ENCODE measurements around the gene PMFBP1.

PMFBP1 gene

GRCh38 chr16:72132726-72133125 lies 39.2 kb downstream of the PMFBP1 start:
- TF ChIP-seq, protein P1, sequence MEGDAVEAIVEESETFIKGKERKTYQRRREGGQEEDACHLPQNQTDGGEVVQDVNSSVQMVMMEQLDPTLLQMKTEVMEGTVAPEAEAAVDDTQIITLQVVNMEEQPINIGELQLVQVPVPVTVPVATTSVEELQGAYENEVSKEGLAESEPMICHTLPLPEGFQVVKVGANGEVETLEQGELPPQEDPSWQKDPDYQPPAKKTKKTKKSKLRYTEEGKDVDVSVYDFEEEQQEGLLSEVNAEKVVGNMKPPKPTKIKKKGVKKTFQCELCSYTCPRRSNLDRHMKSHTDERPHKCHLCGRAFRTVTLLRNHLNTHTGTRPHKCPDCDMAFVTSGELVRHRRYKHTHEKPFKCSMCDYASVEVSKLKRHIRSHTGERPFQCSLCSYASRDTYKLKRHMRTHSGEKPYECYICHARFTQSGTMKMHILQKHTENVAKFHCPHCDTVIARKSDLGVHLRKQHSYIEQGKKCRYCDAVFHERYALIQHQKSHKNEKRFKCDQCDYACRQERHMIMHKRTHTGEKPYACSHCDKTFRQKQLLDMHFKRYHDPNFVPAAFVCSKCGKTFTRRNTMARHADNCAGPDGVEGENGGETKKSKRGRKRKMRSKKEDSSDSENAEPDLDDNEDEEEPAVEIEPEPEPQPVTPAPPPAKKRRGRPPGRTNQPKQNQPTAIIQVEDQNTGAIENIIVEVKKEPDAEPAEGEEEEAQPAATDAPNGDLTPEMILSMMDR (IDR thresholded peaks at IDR 0.05; ENCODE audit: insufficient read depth, missing control alignments): no peak
- FAIRE-seq (no peak), DNase-seq (ENCODE audit: insufficient read length, low spot score) (no peak)

- no peak for DNase-seq (ENCODE audit: insufficient read length, low spot score)
- TF ChIP-seq, protein P1 (IDR thresholded peaks at IDR 0.05; ENCODE audit: insufficient read depth, missing control alignments): no peak
- no peak for FAIRE-seq
Measured at GRCh38 chr16:72131036-72131435, 40.9 kb downstream of the PMFBP1 start.

- no peak for FAIRE-seq
- DNase-seq (ENCODE audit: insufficient read length, low spot score): no peak
- TF ChIP-seq, protein P1 (IDR thresholded peaks at IDR 0.05; ENCODE audit: insufficient read depth, missing control alignments): no peak
Measured at GRCh38 chr16:72129976-72130656, 41.8 kb downstream of the PMFBP1 start.

DNA sequence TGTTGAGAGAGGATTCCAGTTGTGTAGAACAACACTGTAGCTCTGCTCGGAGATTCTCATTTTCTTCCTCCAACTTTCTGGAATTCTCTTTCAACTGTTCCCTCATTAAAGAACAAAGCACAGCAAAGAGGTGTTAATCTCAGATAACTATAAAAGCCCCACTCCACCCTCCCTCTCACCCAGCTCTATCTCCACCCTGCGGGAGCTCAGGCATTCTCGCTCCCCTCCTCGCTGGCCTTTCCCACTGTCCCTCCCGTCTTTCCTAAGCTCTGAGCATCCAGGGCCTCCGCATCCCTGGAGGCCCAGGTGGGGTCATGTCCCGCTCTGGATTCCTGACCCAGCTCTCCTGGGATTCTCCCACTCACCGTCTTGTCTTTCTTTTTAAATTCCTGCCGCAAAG lies 43.3 kb downstream of the PMFBP1 start:
- no peak for FAIRE-seq
- DNase-seq (ENCODE audit: insufficient read length, low spot score): no peak
- TF ChIP-seq, protein P1 (IDR thresholded peaks at IDR 0.05; ENCODE audit: insufficient read depth, missing control alignments): no peak

DNA sequence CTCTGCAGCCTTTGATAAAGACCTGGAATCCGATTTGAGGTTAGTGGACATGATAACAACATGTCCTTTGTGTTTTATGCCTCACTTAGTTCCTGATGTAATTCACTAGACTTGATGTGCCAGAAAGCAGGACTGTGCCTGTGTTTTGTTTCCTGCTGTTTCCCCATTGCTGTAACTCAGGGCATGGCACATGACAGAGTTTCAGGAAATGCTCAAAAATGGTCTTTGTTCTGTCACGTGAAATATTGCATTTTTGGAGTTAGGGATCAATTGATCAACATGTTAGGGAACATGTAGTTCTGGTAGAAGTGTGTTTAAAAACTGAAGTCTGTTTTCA lies 45.6 kb downstream of the PMFBP1 start:
- no peak for DNase-seq (ENCODE audit: insufficient read length, low spot score)
- TF ChIP-seq, protein P1 (IDR thresholded peaks at IDR 0.05; ENCODE audit: insufficient read depth, missing control alignments): no peak
- FAIRE-seq: no peak

DNA sequence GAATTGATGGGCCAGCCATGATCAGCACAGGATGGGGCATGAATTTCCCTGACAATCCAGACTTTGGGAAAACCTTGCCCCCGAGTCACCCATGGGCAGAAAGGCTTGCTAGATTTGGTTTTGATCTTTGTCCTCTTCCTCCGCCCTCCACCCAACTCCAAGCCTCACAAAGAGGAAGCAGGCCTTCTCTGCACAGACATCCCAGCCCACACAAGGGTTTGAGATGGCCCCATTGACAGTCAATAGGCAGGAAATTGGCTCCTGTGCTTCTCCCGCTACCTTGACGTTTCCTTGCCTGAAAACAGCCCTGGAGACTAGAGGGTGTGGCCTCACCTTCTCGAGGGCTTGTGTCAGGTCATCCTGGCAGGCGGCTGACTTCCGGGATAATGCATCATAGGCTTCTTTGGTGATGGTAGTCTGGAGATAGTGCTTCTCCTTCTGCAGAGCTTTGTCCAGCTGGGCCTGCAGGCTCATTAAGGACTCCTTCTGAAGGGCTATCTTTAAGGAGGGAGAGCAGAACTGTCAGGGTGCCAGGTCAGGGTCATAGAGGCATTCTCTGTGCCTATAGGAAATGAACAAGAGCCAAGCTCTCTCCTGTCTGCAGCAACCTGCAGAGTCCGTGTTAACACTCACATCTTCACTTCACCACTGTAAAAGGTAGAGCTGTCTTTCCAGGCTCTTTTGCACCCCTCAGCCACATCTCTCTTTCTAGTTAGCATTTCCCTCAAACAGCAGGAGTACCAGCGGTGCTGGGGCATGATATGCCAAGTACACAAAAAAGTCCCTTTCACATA lies 46.1 kb downstream of the PMFBP1 start:
- TF ChIP-seq, protein P1 (IDR thresholded peaks at IDR 0.05; ENCODE audit: insufficient read depth, missing control alignments): no peak
- DNase-seq (ENCODE audit: insufficient read length, low spot score): no peak
- FAIRE-seq: no peak

All from D721Med (cell line).